IMR-90 (cell line): Measurements from ENCODE around the gene CYP46A1. TPM values are rescaled to one million over a fixed set of nuclear protein-coding genes. Genes with fewer than 3 reads are reported as not detected.

Source experiments
- ATAC-seq: fragments of 200-7000 bp; cut with Tn5 transposase; 2 replicates; pipeline ENCODE4 v1.9.1; 2020; ENCODE audit warnings: low read depth, mild to moderate bottlenecking, moderate library complexity
- BruUV-seq: library from RNA; stranded (reverse); fragments of 400-500 nt; replicated peaks from 2 replicates; lab custom pipeline; 2021; lab: Mats Ljungman, UMichigan
- CTCF ChIA-PET: fragments of 300-600 bp; formaldehyde crosslinking; extraction: SDS; loops from one replicate; lab custom pipeline; 2021; ENCODE audit warnings: antibody characterized with exemption; lab: Yijun Ruan, JAX
- POLR2A ChIA-PET: fragments of 300-600 bp; sonication (Branson Sonifier 250); formaldehyde crosslinking; loops from one replicate; lab custom pipeline; 2022; ENCODE audit warnings: antibody characterized with exemption; ENCODE audit not compliant: unreplicated experiment; lab: Charles Lee
- DNase-seq: peaks from one replicate; pipeline ENCODE4 v3.0.0; 2013
- H2AFZ ChIP-seq: replicated peaks from 2 replicates; pipeline ENCODE3; 2013; ENCODE audit warnings: low read length, mild to moderate bottlenecking; ENCODE audit not compliant: poor library complexity
- H2AK5ac ChIP-seq: 2 replicates; pipeline ENCODE4 v1.6.1; 2013; ENCODE audit warnings: low read depth, low read length, inconsistent platforms
- H2AK9ac ChIP-seq: replicated peaks from 2 replicates; pipeline ENCODE3; 2013; ENCODE audit warnings: mild to moderate bottlenecking, low read depth, low read length, moderate library complexity; ENCODE audit not compliant: poor library complexity
- H2BK120ac ChIP-seq: 2 replicates; pipeline ENCODE4 v1.6.1; 2013; ENCODE audit warnings: low read depth, low read length, inconsistent platforms
- H2BK15ac ChIP-seq: 3 replicates; pipeline ENCODE4 v1.6.1; 2013; ENCODE audit warnings: low read depth, low read length, inconsistent platforms
- H2BK20ac ChIP-seq: 2 replicates; pipeline ENCODE4 v1.6.1; 2013; ENCODE audit warnings: low read depth, mild to moderate bottlenecking, inconsistent platforms, low read length, moderate library complexity
- H2BK5ac ChIP-seq: 2 replicates; pipeline ENCODE4 v1.6.1; 2013; ENCODE audit warnings: mild to moderate bottlenecking, low read depth, low read length, inconsistent platforms; ENCODE audit not compliant: poor library complexity, severe bottlenecking
- H3K14ac ChIP-seq: replicated peaks from 2 replicates; pipeline ENCODE4 v1.6.1; 2013; ENCODE audit warnings: low read depth, low read length, inconsistent platforms
- H3K18ac ChIP-seq: 2 replicates; pipeline ENCODE4 v1.6.1; 2013; ENCODE audit warnings: low read depth, low read length, control low read depth
- H3K23ac ChIP-seq: 2 replicates; pipeline ENCODE4 v1.6.1; 2013; ENCODE audit warnings: low read depth, low read length, inconsistent platforms
- H3K27ac ChIP-seq: 2 replicates; pipeline ENCODE4 v1.5.1; 2013; ENCODE audit warnings: mild to moderate bottlenecking, control low read depth, low read length; ENCODE audit not compliant: insufficient read depth
- H3K27me3 ChIP-seq: 2 replicates; pipeline ENCODE4 v1.6.1; 2013; ENCODE audit warnings: low read length; ENCODE audit not compliant: control insufficient read depth, insufficient read depth
- H3K36me3 ChIP-seq: 2 replicates; pipeline ENCODE4 v1.6.1; 2013; ENCODE audit warnings: low read length, mixed read lengths; ENCODE audit not compliant: control insufficient read depth, insufficient read depth
- H3K4ac ChIP-seq: 2 replicates; pipeline ENCODE4 v1.6.1; 2013; ENCODE audit warnings: low read depth, low read length, inconsistent platforms
- H3K4me1 ChIP-seq: 2 replicates; pipeline ENCODE4 v1.6.1; 2013; ENCODE audit warnings: low read length, mixed read lengths; ENCODE audit not compliant: control insufficient read depth, insufficient read depth
- H3K4me2 ChIP-seq: 2 replicates; pipeline ENCODE4 v1.6.1; 2013; ENCODE audit warnings: low read depth, mild to moderate bottlenecking, control low read depth, low read length, moderate library complexity
- H3K4me3 ChIP-seq: 2 replicates; pipeline ENCODE4 v1.5.1; 2013; ENCODE audit warnings: low read depth, mild to moderate bottlenecking, control low read depth, low read length, moderate library complexity; ENCODE audit not compliant: insufficient read depth
- H3K56ac ChIP-seq: 2 replicates; pipeline ENCODE4 v1.6.1; 2013; ENCODE audit warnings: low read length, inconsistent platforms; ENCODE audit not compliant: insufficient read depth; ENCODE audit errors: extremely low read depth
- H3K79me1 ChIP-seq, 2 experiments: 2 replicates each; pipeline ENCODE4 v1.6.1; 2013; ENCODE audit warnings: low read length in 2 of 2, inconsistent platforms in 1 of 2, low read depth in 1 of 2
- H3K9ac ChIP-seq: 2 replicates; pipeline ENCODE4 v1.6.1; 2013; ENCODE audit warnings: low read depth, low read length, control low read depth
- H3K9me1 ChIP-seq: 2 replicates; pipeline ENCODE4 v1.6.1; 2013; ENCODE audit warnings: low read length, inconsistent platforms; ENCODE audit not compliant: insufficient read depth
- H3K9me3 ChIP-seq: 2 replicates; pipeline ENCODE4 v1.6.1; 2013; ENCODE audit warnings: low read length; ENCODE audit not compliant: control insufficient read depth, insufficient read depth
- H4K20me1 ChIP-seq: 2 replicates; pipeline ENCODE4 v1.6.1; 2013; ENCODE audit warnings: low read length, inconsistent platforms; ENCODE audit not compliant: insufficient read depth
- H4K5ac ChIP-seq: 2 replicates; pipeline ENCODE4 v1.6.1; 2013; ENCODE audit warnings: mild to moderate bottlenecking, low read depth, low read length, control low read depth
- H4K8ac ChIP-seq, 2 experiments: 2 replicates each; pipeline ENCODE4 v1.6.1; 2013; ENCODE audit warnings: low read depth in 2 of 2, low read length in 2 of 2, control low read depth in 1 of 2, inconsistent platforms in 1 of 2
- H4K91ac ChIP-seq: 2 replicates; pipeline ENCODE4 v1.6.1; 2013; ENCODE audit warnings: low read depth, low read length, inconsistent platforms; ENCODE audit not compliant: insufficient read depth
- BHLHE40 ChIP-seq: fragments of 150-350 bp; IDR thresholded peaks from 2 replicates; pipeline ENCODE4 v1.6.1; 2016; ENCODE audit warnings: mild to moderate bottlenecking, low read depth, low read length
- CEBPB ChIP-seq: IDR thresholded peaks from 2 replicates; pipeline ENCODE4 v1.6.1; 2012; ENCODE audit warnings: low read depth, low read length, improper control_type of control experiment
- CHD1 ChIP-seq: IDR thresholded peaks from 2 replicates; pipeline ENCODE4 v1.6.1; 2012; ENCODE audit warnings: low read depth, low read length, improper control_type of control experiment
- FOS ChIP-seq: fragments of 150-350 bp; IDR thresholded peaks from 2 replicates; pipeline ENCODE4 v1.6.1; 2016; ENCODE audit warnings: low read depth, low read length
- MAFK ChIP-seq: IDR thresholded peaks from 2 replicates; pipeline ENCODE4 v1.6.1; 2012; ENCODE audit warnings: low read depth, low read length, improper control_type of control experiment
- MAZ ChIP-seq: IDR thresholded peaks from 2 replicates; pipeline ENCODE4 v1.6.1; 2012; ENCODE audit warnings: low read depth, mild to moderate bottlenecking, low read length, improper control_type of control experiment, moderate library complexity, borderline replicate concordance
- MXI1 ChIP-seq: IDR thresholded peaks from 2 replicates; pipeline ENCODE4 v1.6.1; 2012; ENCODE audit warnings: low read depth, mild to moderate bottlenecking, low read length, moderate library complexity, borderline replicate concordance
- NFE2L2 ChIP-seq: fragments of 150-350 bp; IDR thresholded peaks from 2 replicates; pipeline ENCODE4 v1.6.1; 2016; ENCODE audit warnings: low read depth, mild to moderate bottlenecking, low read length
- POLR2A ChIP-seq: IDR thresholded peaks from 2 replicates; pipeline ENCODE4 v1.6.1; 2012; ENCODE audit warnings: mild to moderate bottlenecking, low read depth, low read length
- RAD21 ChIP-seq: IDR thresholded peaks from 2 replicates; pipeline ENCODE4 v1.6.1; 2012; ENCODE audit warnings: low read length, improper control_type of control experiment
- RCOR1 ChIP-seq: IDR thresholded peaks from 2 replicates; pipeline ENCODE4 v1.6.1; 2012; ENCODE audit warnings: mild to moderate bottlenecking, low read length, improper control_type of control experiment; ENCODE audit not compliant: insufficient replicate concordance
- RFX5 ChIP-seq: IDR thresholded peaks from 2 replicates; pipeline ENCODE4 v1.8.0; 2012; ENCODE audit warnings: low read depth, mild to moderate bottlenecking, low read length, moderate library complexity
- SMC3 ChIP-seq: fragments of 150-350 bp; IDR thresholded peaks from 2 replicates; pipeline ENCODE4 v1.6.1; 2016; ENCODE audit warnings: low read depth, mild to moderate bottlenecking, antibody characterized with exemption, low read length, moderate library complexity
- USF2 ChIP-seq: fragments of 150-350 bp; IDR thresholded peaks from 2 replicates; pipeline ENCODE4 v1.6.1; 2017; ENCODE audit warnings: mild to moderate bottlenecking, antibody characterized with exemption, low read length, low read depth
- WGBS, 2 experiments: methylation state at CpG; one replicate each; pipeline versions ENCODE4 v1.1.5 to v1.1.7; 2013; ENCODE audit warnings: missing lambda C conversion rate in 2 of 2; ENCODE audit not compliant: insufficient read length in 1 of 2; ENCODE audit errors: extremely low coverage in 2 of 2; 5-methylcytosine and 5-hydroxymethylcytosine counted together
- dilution Hi-C: fragments of 300-500 bp; cut with HindIII; formaldehyde crosslinking; loops from one replicate; pipeline ENCODE4 v1.14.3; 2018; ENCODE audit warnings: low sequenced_read_pairs; ENCODE audit not compliant: unreplicated experiment
- in situ Hi-C: fragments of 300-500 bp; cut with MboI; formaldehyde crosslinking; loops from 3 replicates; pipeline ENCODE4 v1.14.3; 2019; ENCODE audit warnings: low sequenced_read_pairs, inconsistent platforms, mixed read lengths
- intact Hi-C: fragments of 100-400 bp; cut with micrococcal nuclease; formaldehyde crosslinking; loops from 2 replicates; pipeline ENCODE4 v1.10.0; 2022
- polyA plus RNA-seq, 3 experiments: library from polyadenylated mRNA; depleted of rRNA; stranded (reverse); fragments of >200 nt; gene quantifications; 2 replicates each; pipeline ENCODE4 v1.2.3, GENCODE V29; 2012; ENCODE audit warnings: low replicate concordance in 1 of 3
- total RNA-seq: library from RNA; depleted of rRNA; stranded (reverse); fragments of >200 nt; gene quantifications from 2 replicates; pipeline ENCODE4 v1.2.3, GENCODE V29; 2012
- TF ChIP-seq, protein P1 (sequence below): conservative IDR thresholded peaks from 2 replicates; pipeline ENCODE4 v1.5.1; 2012; ENCODE audit warnings: mild to moderate bottlenecking, low read depth, low read length, improper control_type of control experiment
- TF ChIP-seq, protein P2 (sequence below): fragments of 150-350 bp; IDR thresholded peaks from 2 replicates; pipeline ENCODE4 v1.6.1; 2016; ENCODE audit warnings: low read depth, mild to moderate bottlenecking, low read length, moderate library complexity, borderline replicate concordance

CYP46A1 gene
- total and polyA plus RNA-seq, 2 of the 4 experiments (the other 2 are of a cell fraction): 0.18 to 0.31 TPM

DNA sequence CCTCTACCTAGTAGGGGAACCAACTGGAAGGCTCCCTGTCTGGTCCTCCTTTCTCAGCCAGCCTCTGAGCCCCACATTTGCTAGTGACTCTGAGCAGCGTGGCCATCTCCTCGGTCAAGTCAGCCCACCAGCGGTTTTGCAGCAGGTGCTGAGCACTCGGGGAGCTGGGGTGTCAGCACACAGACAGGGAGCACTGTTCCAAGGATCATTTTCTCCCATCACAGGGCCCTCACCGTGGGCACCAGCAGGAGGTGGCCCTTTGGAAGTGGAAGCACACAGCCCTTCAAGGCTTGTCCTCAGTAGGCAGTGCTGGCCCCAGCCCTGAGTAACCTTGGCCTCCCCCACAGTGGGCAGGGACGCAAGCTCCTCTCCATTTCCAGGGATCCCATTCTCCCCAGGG lies 85.0 kb downstream of the CYP46A1 start:
- Histone ChIP-seq H2BK15ac (no peak overlapping the region), H2AK5ac (no peak overlapping the region), H3K18ac (no peak overlapping the region), H3K23ac (no peak overlapping the region), H3K4me3 (no peak overlapping the region), H3K9me1 (no peaks in the 10 kb centered on the region; the same call in 1 of the 2 replicates), H3K9me3 (no peaks in the 10 kb centered on the region), H2BK5ac (no peak overlapping the region), H2AK9ac (no peak overlapping the region), H2BK120ac (no peak overlapping the region), H3K14ac (no peak overlapping the region), H3K27ac (no peak overlapping the region), H3K56ac (no peak overlapping the region), H4K20me1 (no peaks in the 10 kb centered on the region), H2BK20ac (no peak overlapping the region), H3K79me1 (no peaks in the 10 kb centered on the region), H3K4ac (no peak overlapping the region), H4K5ac (no peak overlapping the region), H3K36me3 (no peaks in the 10 kb centered on the region), H4K8ac (no peak overlapping the region), H3K9ac (no peak overlapping the region), H3K4me1 (peaks cover 5% of the 10 kb centered on the region; the same call in 1 of the 2 replicates), H3K27me3 (no peaks in the 10 kb centered on the region), H3K4me2 (no peak overlapping the region), H4K91ac (no peak overlapping the region), H2AFZ (no peak overlapping the region)
- CTCF ChIA-PET: no interaction called here
- BruUV-seq: no TSS peak
- in situ Hi-C loops (no loop called here), intact Hi-C loops (no loop called here), dilution Hi-C loops (no loop called here)
- no peak for TF ChIP-seq RCOR1
- TF ChIP-seq MAFK: no peak
- TF ChIP-seq, protein P1, sequence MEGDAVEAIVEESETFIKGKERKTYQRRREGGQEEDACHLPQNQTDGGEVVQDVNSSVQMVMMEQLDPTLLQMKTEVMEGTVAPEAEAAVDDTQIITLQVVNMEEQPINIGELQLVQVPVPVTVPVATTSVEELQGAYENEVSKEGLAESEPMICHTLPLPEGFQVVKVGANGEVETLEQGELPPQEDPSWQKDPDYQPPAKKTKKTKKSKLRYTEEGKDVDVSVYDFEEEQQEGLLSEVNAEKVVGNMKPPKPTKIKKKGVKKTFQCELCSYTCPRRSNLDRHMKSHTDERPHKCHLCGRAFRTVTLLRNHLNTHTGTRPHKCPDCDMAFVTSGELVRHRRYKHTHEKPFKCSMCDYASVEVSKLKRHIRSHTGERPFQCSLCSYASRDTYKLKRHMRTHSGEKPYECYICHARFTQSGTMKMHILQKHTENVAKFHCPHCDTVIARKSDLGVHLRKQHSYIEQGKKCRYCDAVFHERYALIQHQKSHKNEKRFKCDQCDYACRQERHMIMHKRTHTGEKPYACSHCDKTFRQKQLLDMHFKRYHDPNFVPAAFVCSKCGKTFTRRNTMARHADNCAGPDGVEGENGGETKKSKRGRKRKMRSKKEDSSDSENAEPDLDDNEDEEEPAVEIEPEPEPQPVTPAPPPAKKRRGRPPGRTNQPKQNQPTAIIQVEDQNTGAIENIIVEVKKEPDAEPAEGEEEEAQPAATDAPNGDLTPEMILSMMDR: no peak
- TF ChIP-seq USF2: no peak
- no peak for TF ChIP-seq BHLHE40
- no peak for TF ChIP-seq CEBPB
- no peak for TF ChIP-seq MAZ
- TF ChIP-seq FOS: no peak
- no peak for TF ChIP-seq RFX5
- no peak for TF ChIP-seq SMC3
- TF ChIP-seq CHD1: no peak
- TF ChIP-seq, protein P2, sequence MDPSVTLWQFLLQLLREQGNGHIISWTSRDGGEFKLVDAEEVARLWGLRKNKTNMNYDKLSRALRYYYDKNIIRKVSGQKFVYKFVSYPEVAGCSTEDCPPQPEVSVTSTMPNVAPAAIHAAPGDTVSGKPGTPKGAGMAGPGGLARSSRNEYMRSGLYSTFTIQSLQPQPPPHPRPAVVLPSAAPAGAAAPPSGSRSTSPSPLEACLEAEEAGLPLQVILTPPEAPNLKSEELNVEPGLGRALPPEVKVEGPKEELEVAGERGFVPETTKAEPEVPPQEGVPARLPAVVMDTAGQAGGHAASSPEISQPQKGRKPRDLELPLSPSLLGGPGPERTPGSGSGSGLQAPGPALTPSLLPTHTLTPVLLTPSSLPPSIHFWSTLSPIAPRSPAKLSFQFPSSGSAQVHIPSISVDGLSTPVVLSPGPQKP: no peak
- no peak for TF ChIP-seq NFE2L2
- TF ChIP-seq RAD21: no peak
- TF ChIP-seq POLR2A: no peak
- no peak for TF ChIP-seq MXI1
- POLR2A ChIA-PET: no interaction called here
- ATAC-seq: no peak
- DNase-seq: no peak
- WGBS, 2 experiments: 57% methylated on average over 1 of the region's 6 CpGs; no CpG with 5 or more reads in 1 of the 2 experiments
